SH-SY5Y (cell line): ENCODE measurements around the gene VWF.

ENCODE experiments used
- GATA2 ChIP-seq: IDR thresholded peaks from 2 replicates; pipeline ENCODE4 v1.6.1; 2011; ENCODE audit warnings: mild to moderate bottlenecking, low read depth, low read length
- GATA3 ChIP-seq: IDR thresholded peaks from 2 replicates; pipeline ENCODE4 v1.6.1; 2011; ENCODE audit warnings: low read depth, mild to moderate bottlenecking, low read length, moderate library complexity

VWF gene

GRCh38 chr12:6091786-6092566 lies 32.5 kb downstream of the VWF start:
- no peak for TF ChIP-seq GATA3
- TF ChIP-seq GATA2 = no peak

GRCh38 chr12:6090803-6091202 lies 33.7 kb downstream of the VWF start:
- TF ChIP-seq GATA3 (no peak), GATA2 (no peak)

- TF ChIP-seq GATA2 (no peak), GATA3 (no peak)
These were observed 35.3 kb downstream of the VWF start for GRCh38 chr12:6088921-6089747.

GRCh38 chr12:6086316-6086715 lies 38.2 kb downstream of the VWF start:
- no peak for TF ChIP-seq GATA3

GRCh38 chr12:6085841-6086240 lies 38.6 kb downstream of the VWF start:
- no peak for TF ChIP-seq GATA3
- no peak for TF ChIP-seq GATA2

- TF ChIP-seq GATA3 = no peak
- TF ChIP-seq GATA2 = no peak
These were observed 39.5 kb downstream of the VWF start for GRCh38 chr12:6084969-6085450.

GRCh38 chr12:6084261-6084968 lies 40.1 kb downstream of the VWF start:
- TF ChIP-seq GATA2 = no peak
- TF ChIP-seq GATA3 = no peak

GRCh38 chr12:6083601-6084000 lies 40.9 kb downstream of the VWF start:
- TF ChIP-seq GATA2 = no peak
- no peak for TF ChIP-seq GATA3

GRCh38 chr12:6082613-6083012 lies 41.9 kb downstream of the VWF start:
- TF ChIP-seq GATA3 (no peak), GATA2 (no peak)

GRCh38 chr12:6080149-6081045 lies 44.1 kb downstream of the VWF start:
- TF ChIP-seq GATA3 (no peak), GATA2 (no peak)

GRCh38 chr12:6078398-6079096 lies 45.9 kb downstream of the VWF start:
- no peak for TF ChIP-seq GATA3
- TF ChIP-seq GATA2 = no peak

- TF ChIP-seq GATA3 (no peak), GATA2 (no peak)
These were observed 46.8 kb downstream of the VWF start for GRCh38 chr12:6077692-6078083.

- TF ChIP-seq GATA3 (no peak), GATA2 (no peak)
These were observed 47.4 kb downstream of the VWF start for GRCh38 chr12:6076776-6077691.
